HEK293 (cell line): ENCODE data around the gene PMEL.

Source experiments
- CTCF ChIA-PET: fragments of 350-600 bp; formaldehyde crosslinking; extraction: SDS; loops from one replicate; lab custom pipeline; 2021; ENCODE audit warnings: antibody characterized with exemption; lab: Yijun Ruan, JAX
- POLR2A ChIA-PET: fragments of 300-600 bp; formaldehyde crosslinking; extraction: SDS; loops from one replicate; lab custom pipeline; 2020; ENCODE audit warnings: antibody characterized with exemption, inconsistent platforms; lab: Yijun Ruan, JAX
- H3K27ac ChIP-seq: fragments of 200-500 bp; sonication (Bioruptor generic); 2 replicates; pipeline ENCODE4 v1.5.1; 2014; ENCODE audit warnings: low read depth, low read length, control low read depth, inconsistent platforms; ENCODE audit errors: extremely low read depth
- H3K36me3 ChIP-seq, 2 experiments: fragments of 200-500 bp in 1 of 2; sonication (Bioruptor generic) in 1 of 2; 1 replicate in 1 of 2; 2 replicates in 1 of 2; pipeline ENCODE4 v1.5.1; 2014 to 2017; ENCODE audit warnings: inconsistent platforms in 2 of 2, low read length in 2 of 2; ENCODE audit not compliant: control insufficient read depth in 2 of 2, insufficient read depth in 1 of 2
- H3K4me1 ChIP-seq: fragments of 200-500 bp; sonication (Bioruptor generic); 2 replicates; pipeline ENCODE4 v1.5.1; 2014; ENCODE audit warnings: mild to moderate bottlenecking, low read length, inconsistent platforms; ENCODE audit not compliant: control insufficient read depth, insufficient read depth
- H3K4me3 ChIP-seq: 2 replicates; pipeline ENCODE4 v1.5.1; 2011; ENCODE audit warnings: low read depth, mild to moderate bottlenecking, control low read depth, low read length, moderate library complexity
- H3K9me3 ChIP-seq: fragments of 200-500 bp; sonication (Bioruptor generic); 2 replicates; pipeline ENCODE4 v1.5.1; 2014; ENCODE audit warnings: low read depth, low read length, inconsistent platforms; ENCODE audit not compliant: control insufficient read depth, insufficient read depth
- BCL11A ChIP-seq: fragments of 450-650 bp; formaldehyde crosslinking; IDR thresholded peaks from 2 replicates; pipeline ENCODE4 v1.5.1; 2016; ENCODE audit warnings: low read depth, missing biosample characterization, missing genetic modification characterization
- FEZF1 ChIP-seq: fragments of 450-650 bp; formaldehyde crosslinking; IDR thresholded peaks from 2 replicates; pipeline ENCODE4 v1.5.1; 2016; ENCODE audit warnings: missing biosample characterization, missing genetic modification characterization
- GLI2 ChIP-seq: fragments of 450-650 bp; formaldehyde crosslinking; IDR thresholded peaks from 2 replicates; pipeline ENCODE4; 2017; ENCODE audit warnings: missing biosample characterization, missing genetic modification characterization, low read depth, borderline replicate concordance
- GLIS2 ChIP-seq: fragments of 450-650 bp; formaldehyde crosslinking; IDR thresholded peaks from 2 replicates; pipeline ENCODE4 v1.5.1; 2016; ENCODE audit warnings: missing biosample characterization, missing genetic modification characterization
- KLF1 ChIP-seq: fragments of 450-650 bp; formaldehyde crosslinking; IDR thresholded peaks from 2 replicates; pipeline ENCODE4 v1.5.1; 2016; ENCODE audit warnings: missing biosample characterization, missing genetic modification characterization
- MZF1 ChIP-seq: fragments of 450-650 bp; formaldehyde crosslinking; IDR thresholded peaks from 2 replicates; pipeline ENCODE4 v1.5.1; 2017; ENCODE audit warnings: missing biosample characterization, missing genetic modification characterization, borderline replicate concordance
- SP2 ChIP-seq: fragments of 450-650 bp; formaldehyde crosslinking; IDR thresholded peaks from 2 replicates; pipeline ENCODE4 v1.5.1; 2016; ENCODE audit warnings: missing biosample characterization, missing genetic modification characterization
- SP3 ChIP-seq: fragments of 450-650 bp; formaldehyde crosslinking; IDR thresholded peaks from 2 replicates; pipeline ENCODE4 v1.5.1; 2016; ENCODE audit warnings: missing biosample characterization, missing genetic modification characterization
- ZBTB17 ChIP-seq: fragments of 450-650 bp; formaldehyde crosslinking; IDR thresholded peaks from 2 replicates; pipeline ENCODE4 v1.5.1; 2016; ENCODE audit warnings: missing biosample characterization, missing genetic modification characterization
- ZBTB20 ChIP-seq: fragments of 450-650 bp; formaldehyde crosslinking; IDR thresholded peaks from 2 replicates; pipeline ENCODE4 v1.5.1; 2016; ENCODE audit warnings: missing biosample characterization, missing genetic modification characterization
- ZFP37 ChIP-seq: fragments of 450-650 bp; formaldehyde crosslinking; IDR thresholded peaks from 2 replicates; pipeline ENCODE4 v1.5.1; 2016; ENCODE audit warnings: missing biosample characterization, missing genetic modification characterization
- ZNF155 ChIP-seq: fragments of 450-650 bp; formaldehyde crosslinking; IDR thresholded peaks from 2 replicates; pipeline ENCODE4 v1.5.1; 2016; ENCODE audit warnings: missing biosample characterization, missing genetic modification characterization
- ZNF184 ChIP-seq: fragments of 450-650 bp; IDR thresholded peaks from 2 replicates; pipeline ENCODE4 v1.5.1; 2018; ENCODE audit warnings: missing biosample characterization, mild to moderate bottlenecking, missing genetic modification characterization
- ZNF211 ChIP-seq: fragments of 450-650 bp; formaldehyde crosslinking; IDR thresholded peaks from 2 replicates; pipeline ENCODE4 v1.5.1; 2016; ENCODE audit warnings: low read depth, missing biosample characterization, missing genetic modification characterization
- ZNF501 ChIP-seq: fragments of 450-650 bp; formaldehyde crosslinking; IDR thresholded peaks from 2 replicates; pipeline ENCODE4 v1.5.1; 2016; ENCODE audit warnings: missing biosample characterization, missing genetic modification characterization
- ZNF544 ChIP-seq: fragments of 450-650 bp; formaldehyde crosslinking; IDR thresholded peaks from 2 replicates; pipeline ENCODE4 v1.5.0; 2017; ENCODE audit warnings: missing biosample characterization, missing genetic modification characterization
- ZNF561 ChIP-seq: fragments of 450-650 bp; IDR thresholded peaks from 2 replicates; pipeline ENCODE4 v1.5.1; 2018; ENCODE audit warnings: missing biosample characterization, missing genetic modification characterization, borderline replicate concordance
- ZNF623 ChIP-seq: fragments of 450-650 bp; formaldehyde crosslinking; IDR thresholded peaks from 2 replicates; pipeline ENCODE4 v1.5.1; 2016; ENCODE audit warnings: missing biosample characterization, missing genetic modification characterization
- ZSCAN16 ChIP-seq: fragments of 450-650 bp; formaldehyde crosslinking; IDR thresholded peaks from 2 replicates; pipeline ENCODE4 v1.5.1; 2016; ENCODE audit warnings: missing biosample characterization, missing genetic modification characterization
- TF ChIP-seq, protein P1 (sequence below): fragments of 450-650 bp; formaldehyde crosslinking; IDR thresholded peaks from 2 replicates; pipeline ENCODE4 v1.5.1; 2016; ENCODE audit warnings: missing biosample characterization, missing genetic modification characterization
- TF ChIP-seq, protein P2 (sequence below): fragments of 450-650 bp; formaldehyde crosslinking; IDR thresholded peaks from 2 replicates; pipeline ENCODE4 v1.5.1; 2016; ENCODE audit warnings: missing biosample characterization, missing genetic modification characterization
- TF ChIP-seq, protein P3 (sequence below): fragments of 450-650 bp; formaldehyde crosslinking; IDR thresholded peaks from 2 replicates; pipeline ENCODE4 v1.5.1; 2016; ENCODE audit warnings: missing biosample characterization, missing genetic modification characterization
- TF ChIP-seq, protein P4 (sequence below): fragments of 450-650 bp; formaldehyde crosslinking; IDR thresholded peaks from 2 replicates; pipeline ENCODE4 v1.5.1; 2016; ENCODE audit warnings: missing biosample characterization, missing genetic modification characterization, borderline replicate concordance

PMEL gene

DNA sequence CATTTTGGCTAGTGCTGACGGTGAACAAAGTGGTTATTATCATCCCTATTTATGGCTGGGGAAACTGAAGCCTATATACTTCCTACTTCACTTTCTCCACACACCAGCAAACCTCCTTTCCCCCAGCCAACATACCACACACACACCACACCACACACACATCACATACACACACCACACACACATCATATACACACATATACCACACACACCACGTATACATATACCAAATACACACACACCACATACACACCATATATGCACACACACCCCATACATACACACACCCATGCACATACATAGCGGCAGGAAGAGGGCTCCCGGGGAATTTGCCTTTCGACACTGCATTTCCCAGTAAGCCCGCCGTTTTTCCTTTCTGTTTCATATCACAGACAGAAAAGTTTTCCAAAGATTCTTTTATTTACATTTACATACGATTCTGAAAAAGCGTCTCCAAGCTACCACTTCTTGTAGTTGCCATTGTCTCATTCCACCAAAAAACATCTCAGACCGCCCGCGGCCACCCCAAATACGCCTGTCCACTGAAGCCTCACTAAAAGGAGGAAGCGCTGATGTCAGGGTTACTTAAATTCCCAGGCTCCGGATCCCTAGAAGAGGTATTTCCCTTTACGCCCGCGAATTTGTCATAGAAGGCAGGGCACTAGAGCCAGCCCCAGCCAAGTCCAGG is 7.2 kb upstream of the PMEL start (continued):
- TF ChIP-seq ZNF544 (tag by site-specific recombination), result no peak
- peak; percentile 80; the same call in 1 of the 2 replicates for TF ChIP-seq ZFP37 (tag by site-specific recombination)
- TF ChIP-seq ZNF184 (tag by site-specific recombination), result no peak
- TF ChIP-seq GLIS2 (tag by site-specific recombination), result no peak
- 0 out of 2 replicates have a peak, but pooled peaks have one; percentile 22 for TF ChIP-seq FEZF1
- 0 out of 2 replicates have a peak, but pooled peaks have one; percentile 32 for TF ChIP-seq KLF1 (tag by site-specific recombination)
- TF ChIP-seq ZNF211 (tag by site-specific recombination), result peak; percentile 95
- no peak for TF ChIP-seq GLI2 (tag by site-specific recombination)
- TF ChIP-seq ZSCAN16 (tag by site-specific recombination), result no peak
- TF ChIP-seq MZF1, result no peak
- TF ChIP-seq, protein P1, sequence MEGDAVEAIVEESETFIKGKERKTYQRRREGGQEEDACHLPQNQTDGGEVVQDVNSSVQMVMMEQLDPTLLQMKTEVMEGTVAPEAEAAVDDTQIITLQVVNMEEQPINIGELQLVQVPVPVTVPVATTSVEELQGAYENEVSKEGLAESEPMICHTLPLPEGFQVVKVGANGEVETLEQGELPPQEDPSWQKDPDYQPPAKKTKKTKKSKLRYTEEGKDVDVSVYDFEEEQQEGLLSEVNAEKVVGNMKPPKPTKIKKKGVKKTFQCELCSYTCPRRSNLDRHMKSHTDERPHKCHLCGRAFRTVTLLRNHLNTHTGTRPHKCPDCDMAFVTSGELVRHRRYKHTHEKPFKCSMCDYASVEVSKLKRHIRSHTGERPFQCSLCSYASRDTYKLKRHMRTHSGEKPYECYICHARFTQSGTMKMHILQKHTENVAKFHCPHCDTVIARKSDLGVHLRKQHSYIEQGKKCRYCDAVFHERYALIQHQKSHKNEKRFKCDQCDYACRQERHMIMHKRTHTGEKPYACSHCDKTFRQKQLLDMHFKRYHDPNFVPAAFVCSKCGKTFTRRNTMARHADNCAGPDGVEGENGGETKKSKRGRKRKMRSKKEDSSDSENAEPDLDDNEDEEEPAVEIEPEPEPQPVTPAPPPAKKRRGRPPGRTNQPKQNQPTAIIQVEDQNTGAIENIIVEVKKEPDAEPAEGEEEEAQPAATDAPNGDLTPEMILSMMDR (tag by site-specific recombination), result no peak
- TF ChIP-seq, all 188 proteins: peak for 46

DNA sequence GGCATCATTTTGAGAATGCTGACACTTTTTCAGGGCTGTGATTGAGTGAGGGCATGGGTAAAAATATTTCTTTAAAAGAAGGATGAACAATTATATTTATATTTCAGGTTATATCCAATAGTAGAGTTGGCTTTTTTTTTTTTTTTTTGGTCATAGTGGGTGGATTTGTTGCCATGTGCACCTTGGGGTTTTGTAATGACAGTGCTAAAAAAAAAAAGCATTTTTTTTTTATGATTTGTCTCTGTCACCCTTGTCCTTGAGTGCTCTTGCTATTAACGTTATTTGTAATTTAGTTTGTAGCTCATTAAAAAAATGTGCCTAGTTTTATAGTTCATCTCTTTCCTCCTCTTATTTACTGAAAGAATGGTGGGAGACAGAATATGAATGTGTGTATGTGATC is 6.6 kb upstream of the PMEL start:
- H3K9me3 ChIP-seq, result no peaks in the 10 kb centered on the region
- H3K4me1 ChIP-seq, result peaks cover 4% of the 10 kb centered on the region; the same call in 1 of the 2 replicates
- no peak for TF ChIP-seq ZNF561
- TF ChIP-seq, protein P2, sequence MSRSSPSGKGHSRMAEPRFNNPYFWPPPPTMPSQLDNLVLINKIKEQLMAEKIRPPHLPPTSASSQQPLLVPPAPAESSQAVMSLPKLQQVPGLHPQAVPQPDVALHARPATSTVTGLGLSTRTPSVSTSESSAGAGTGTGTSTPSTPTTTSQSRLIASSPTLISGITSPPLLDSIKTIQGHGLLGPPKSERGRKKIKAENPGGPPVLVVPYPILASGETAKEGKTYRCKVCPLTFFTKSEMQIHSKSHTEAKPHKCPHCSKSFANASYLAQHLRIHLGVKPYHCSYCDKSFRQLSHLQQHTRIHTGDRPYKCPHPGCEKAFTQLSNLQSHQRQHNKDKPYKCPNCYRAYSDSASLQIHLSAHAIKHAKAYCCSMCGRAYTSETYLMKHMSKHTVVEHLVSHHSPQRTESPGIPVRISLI (tag by site-specific recombination), result 0 out of 2 replicates have a peak, but pooled peaks have one; percentile 16
- ChIA-PET CTCF (interaction anchor here (0.6 to 0.8 kb wide), 3 partner anchors 23 to 253 kb away, joined by 3 read pairs; no protein-coding TSS in a partner anchor), POLR2A (no interaction called here)
- H3K36me3 ChIP-seq, result peaks cover 10 to 67% of the 10 kb centered on the region in 2 experiments
- H3K27ac ChIP-seq, result no peak overlapping the region; the same call in 1 of the 2 replicates
- H3K4me3 ChIP-seq, result peak overlapping the region; percentile 42

DNA sequence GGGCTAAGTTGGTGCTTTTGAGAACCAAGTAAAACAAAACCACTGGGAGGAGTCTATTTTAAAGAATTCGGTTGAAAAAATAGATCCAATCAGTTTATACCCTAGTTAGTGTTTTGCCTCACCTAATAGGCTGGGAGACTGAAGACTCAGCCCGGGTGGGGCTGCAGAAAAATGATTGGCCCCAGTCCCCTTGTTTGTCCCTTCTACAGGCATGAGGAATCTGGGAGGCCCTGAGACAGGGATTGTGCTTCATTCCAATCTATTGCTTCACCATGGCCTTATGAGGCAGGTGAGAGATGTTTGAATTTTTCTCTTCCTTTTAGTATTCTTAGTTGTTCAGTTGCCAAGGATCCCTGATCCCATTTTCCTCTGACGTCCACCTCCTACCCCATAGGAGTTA is 6.2 kb upstream of the PMEL start:
- peaks cover 10 to 63% of the 10 kb centered on the region in 2 experiments for H3K36me3 ChIP-seq
- H3K9me3 ChIP-seq, result no peaks in the 10 kb centered on the region
- H3K4me3 ChIP-seq, result no peak overlapping the region
- POLR2A ChIA-PET, result no interaction called here
- CTCF ChIA-PET, result interaction anchor here (0.6 to 0.8 kb wide), 2 partner anchors 24 to 165 kb away, joined by 3 read pairs; no protein-coding TSS in a partner anchor
- H3K27ac ChIP-seq, result no peak overlapping the region
- TF ChIP-seq ZNF623 (no peak), SP3 (tag by site-specific recombination) (0 out of 2 replicates have a peak, but pooled peaks have one; percentile 11), BCL11A (tag by site-specific recombination) (no peak), MZF1 (no peak), ZBTB20 (tag by site-specific recombination) (peak; percentile 96), SP2 (tag by site-specific recombination) (0 out of 2 replicates have a peak, but pooled peaks have one; percentile 21), ZNF155 (tag by site-specific recombination) (no peak), ZBTB17 (tag by site-specific recombination) (peak; percentile 36), ZNF501 (tag by site-specific recombination) (no peak)
- TF ChIP-seq, protein P3, sequence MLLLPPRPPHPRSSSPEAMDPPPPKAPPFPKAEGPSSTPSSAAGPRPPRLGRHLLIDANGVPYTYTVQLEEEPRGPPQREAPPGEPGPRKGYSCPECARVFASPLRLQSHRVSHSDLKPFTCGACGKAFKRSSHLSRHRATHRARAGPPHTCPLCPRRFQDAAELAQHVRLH (tag by site-specific recombination), result no peak
- TF ChIP-seq, protein P4, sequence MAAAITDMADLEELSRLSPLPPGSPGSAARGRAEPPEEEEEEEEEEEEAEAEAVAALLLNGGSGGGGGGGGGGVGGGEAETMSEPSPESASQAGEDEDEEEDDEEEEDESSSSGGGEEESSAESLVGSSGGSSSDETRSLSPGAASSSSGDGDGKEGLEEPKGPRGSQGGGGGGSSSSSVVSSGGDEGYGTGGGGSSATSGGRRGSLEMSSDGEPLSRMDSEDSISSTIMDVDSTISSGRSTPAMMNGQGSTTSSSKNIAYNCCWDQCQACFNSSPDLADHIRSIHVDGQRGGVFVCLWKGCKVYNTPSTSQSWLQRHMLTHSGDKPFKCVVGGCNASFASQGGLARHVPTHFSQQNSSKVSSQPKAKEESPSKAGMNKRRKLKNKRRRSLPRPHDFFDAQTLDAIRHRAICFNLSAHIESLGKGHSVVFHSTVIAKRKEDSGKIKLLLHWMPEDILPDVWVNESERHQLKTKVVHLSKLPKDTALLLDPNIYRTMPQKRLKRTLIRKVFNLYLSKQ (tag by site-specific recombination), result no peak
- TF ChIP-seq, all 188 proteins: peak for 4
- H3K4me1 ChIP-seq, result peaks cover 4% of the 10 kb centered on the region; the same call in 1 of the 2 replicates
